ENCODE data around the gene LGI2. TPM values are rescaled to one million over a fixed set of nuclear protein-coding genes. Genes with fewer than 3 reads are reported as not detected.

The LGI2 gene
- total and polyA plus RNA-seq, 2 experiments from 2014 or later, result 0.63 to 8.0 TPM

GRCh38 chr4:24989327-24989726, 41.4 kb downstream of the LGI2 start:
- H3K79me2 ChIP-seq (replicated peaks; ENCODE audit: insufficient read depth), result no peaks in the 10 kb centered on the region
- no peak for TF ChIP-seq EZH2phosphoT487 (IDR thresholded peaks at IDR 0.05; ENCODE audit: unreplicated experiment)
- no peak for TF ChIP-seq ZNF114 (CRISPR knock-in tag; IDR thresholded peaks at IDR 0.05)
- TF ChIP-seq NANOG (IDR thresholded peaks at IDR 0.05; ENCODE audit: borderline replicate concordance), result no peak
- TF ChIP-seq, protein P1, sequence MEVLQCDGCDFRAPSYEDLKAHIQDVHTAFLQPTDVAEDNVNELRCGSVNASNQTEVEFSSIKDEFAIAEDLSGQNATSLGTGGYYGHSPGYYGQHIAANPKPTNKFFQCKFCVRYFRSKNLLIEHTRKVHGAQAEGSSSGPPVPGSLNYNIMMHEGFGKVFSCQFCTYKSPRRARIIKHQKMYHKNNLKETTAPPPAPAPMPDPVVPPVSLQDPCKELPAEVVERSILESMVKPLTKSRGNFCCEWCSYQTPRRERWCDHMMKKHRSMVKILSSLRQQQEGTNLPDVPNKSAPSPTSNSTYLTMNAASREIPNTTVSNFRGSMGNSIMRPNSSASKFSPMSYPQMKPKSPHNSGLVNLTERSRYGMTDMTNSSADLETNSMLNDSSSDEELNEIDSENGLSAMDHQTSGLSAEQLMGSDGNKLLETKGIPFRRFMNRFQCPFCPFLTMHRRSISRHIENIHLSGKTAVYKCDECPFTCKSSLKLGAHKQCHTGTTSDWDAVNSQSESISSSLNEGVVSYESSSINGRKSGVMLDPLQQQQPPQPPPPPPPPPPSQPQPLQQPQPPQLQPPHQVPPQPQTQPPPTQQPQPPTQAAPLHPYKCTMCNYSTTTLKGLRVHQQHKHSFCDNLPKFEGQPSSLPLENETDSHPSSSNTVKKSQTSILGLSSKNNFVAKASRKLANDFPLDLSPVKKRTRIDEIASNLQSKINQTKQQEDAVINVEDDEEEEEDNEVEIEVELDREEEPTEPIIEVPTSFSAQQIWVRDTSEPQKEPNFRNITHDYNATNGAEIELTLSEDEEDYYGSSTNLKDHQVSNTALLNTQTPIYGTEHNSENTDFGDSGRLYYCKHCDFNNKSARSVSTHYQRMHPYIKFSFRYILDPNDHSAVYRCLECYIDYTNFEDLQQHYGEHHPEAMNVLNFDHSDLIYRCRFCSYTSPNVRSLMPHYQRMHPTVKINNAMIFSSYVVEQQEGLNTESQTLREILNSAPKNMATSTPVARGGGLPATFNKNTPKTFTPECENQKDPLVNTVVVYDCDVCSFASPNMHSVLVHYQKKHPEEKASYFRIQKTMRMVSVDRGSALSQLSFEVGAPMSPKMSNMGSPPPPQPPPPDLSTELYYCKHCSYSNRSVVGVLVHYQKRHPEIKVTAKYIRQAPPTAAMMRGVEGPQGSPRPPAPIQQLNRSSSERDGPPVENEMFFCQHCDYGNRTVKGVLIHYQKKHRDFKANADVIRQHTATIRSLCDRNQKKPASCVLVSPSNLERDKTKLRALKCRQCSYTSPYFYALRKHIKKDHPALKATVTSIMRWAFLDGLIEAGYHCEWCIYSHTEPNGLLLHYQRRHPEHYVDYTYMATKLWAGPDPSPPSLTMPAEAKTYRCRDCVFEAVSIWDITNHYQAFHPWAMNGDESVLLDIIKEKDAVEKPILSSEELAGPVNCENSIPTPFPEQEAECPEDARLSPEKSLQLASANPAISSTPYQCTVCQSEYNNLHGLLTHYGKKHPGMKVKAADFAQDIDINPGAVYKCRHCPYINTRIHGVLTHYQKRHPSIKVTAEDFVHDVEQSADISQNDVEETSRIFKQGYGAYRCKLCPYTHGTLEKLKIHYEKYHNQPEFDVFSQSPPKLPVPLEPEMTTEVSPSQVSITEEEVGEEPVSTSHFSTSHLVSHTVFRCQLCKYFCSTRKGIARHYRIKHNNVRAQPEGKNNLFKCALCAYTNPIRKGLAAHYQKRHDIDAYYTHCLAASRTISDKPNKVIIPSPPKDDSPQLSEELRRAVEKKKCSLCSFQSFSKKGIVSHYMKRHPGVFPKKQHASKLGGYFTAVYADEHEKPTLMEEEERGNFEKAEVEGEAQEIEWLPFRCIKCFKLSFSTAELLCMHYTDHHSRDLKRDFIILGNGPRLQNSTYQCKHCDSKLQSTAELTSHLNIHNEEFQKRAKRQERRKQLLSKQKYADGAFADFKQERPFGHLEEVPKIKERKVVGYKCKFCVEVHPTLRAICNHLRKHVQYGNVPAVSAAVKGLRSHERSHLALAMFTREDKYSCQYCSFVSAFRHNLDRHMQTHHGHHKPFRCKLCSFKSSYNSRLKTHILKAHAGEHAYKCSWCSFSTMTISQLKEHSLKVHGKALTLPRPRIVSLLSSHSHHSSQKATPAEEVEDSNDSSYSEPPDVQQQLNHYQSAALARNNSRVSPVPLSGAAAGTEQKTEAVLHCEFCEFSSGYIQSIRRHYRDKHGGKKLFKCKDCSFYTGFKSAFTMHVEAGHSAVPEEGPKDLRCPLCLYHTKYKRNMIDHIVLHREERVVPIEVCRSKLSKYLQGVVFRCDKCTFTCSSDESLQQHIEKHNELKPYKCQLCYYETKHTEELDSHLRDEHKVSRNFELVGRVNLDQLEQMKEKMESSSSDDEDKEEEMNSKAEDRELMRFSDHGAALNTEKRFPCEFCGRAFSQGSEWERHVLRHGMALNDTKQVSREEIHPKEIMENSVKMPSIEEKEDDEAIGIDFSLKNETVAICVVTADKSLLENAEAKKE (CRISPR knock-in tag; IDR thresholded peaks at IDR 0.05), result no peak
- TF ChIP-seq STAT1 (IDR thresholded peaks at IDR 0.05; ENCODE audit: unreplicated experiment), result no peak
- no peak for TF ChIP-seq ETS1 (IDR thresholded peaks at IDR 0.05)
- TF ChIP-seq CREB1 (CRISPR knock-in tag; IDR thresholded peaks at IDR 0.05; ENCODE audit: low read depth), result no peak
- TF ChIP-seq JUNB (IDR thresholded peaks at IDR 0.05; ENCODE audit: unreplicated experiment), result no peak
- TF ChIP-seq, protein P2, sequence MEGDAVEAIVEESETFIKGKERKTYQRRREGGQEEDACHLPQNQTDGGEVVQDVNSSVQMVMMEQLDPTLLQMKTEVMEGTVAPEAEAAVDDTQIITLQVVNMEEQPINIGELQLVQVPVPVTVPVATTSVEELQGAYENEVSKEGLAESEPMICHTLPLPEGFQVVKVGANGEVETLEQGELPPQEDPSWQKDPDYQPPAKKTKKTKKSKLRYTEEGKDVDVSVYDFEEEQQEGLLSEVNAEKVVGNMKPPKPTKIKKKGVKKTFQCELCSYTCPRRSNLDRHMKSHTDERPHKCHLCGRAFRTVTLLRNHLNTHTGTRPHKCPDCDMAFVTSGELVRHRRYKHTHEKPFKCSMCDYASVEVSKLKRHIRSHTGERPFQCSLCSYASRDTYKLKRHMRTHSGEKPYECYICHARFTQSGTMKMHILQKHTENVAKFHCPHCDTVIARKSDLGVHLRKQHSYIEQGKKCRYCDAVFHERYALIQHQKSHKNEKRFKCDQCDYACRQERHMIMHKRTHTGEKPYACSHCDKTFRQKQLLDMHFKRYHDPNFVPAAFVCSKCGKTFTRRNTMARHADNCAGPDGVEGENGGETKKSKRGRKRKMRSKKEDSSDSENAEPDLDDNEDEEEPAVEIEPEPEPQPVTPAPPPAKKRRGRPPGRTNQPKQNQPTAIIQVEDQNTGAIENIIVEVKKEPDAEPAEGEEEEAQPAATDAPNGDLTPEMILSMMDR (conservative IDR thresholded peaks at IDR 0.05; ENCODE audit: low read depth in 2 of 2), result no peak
- TF ChIP-seq POLR2AphosphoS5 (IDR thresholded peaks at IDR 0.05; ENCODE audit: low read depth), result no peak
- no peak for TF ChIP-seq EZH2 (IDR thresholded peaks at IDR 0.05; ENCODE audit: low read depth, unreplicated experiment)
- TF ChIP-seq ZNF331 (CRISPR knock-in tag; IDR thresholded peaks at IDR 0.05; ENCODE audit: low read depth), result no peak
- TF ChIP-seq, protein P3, sequence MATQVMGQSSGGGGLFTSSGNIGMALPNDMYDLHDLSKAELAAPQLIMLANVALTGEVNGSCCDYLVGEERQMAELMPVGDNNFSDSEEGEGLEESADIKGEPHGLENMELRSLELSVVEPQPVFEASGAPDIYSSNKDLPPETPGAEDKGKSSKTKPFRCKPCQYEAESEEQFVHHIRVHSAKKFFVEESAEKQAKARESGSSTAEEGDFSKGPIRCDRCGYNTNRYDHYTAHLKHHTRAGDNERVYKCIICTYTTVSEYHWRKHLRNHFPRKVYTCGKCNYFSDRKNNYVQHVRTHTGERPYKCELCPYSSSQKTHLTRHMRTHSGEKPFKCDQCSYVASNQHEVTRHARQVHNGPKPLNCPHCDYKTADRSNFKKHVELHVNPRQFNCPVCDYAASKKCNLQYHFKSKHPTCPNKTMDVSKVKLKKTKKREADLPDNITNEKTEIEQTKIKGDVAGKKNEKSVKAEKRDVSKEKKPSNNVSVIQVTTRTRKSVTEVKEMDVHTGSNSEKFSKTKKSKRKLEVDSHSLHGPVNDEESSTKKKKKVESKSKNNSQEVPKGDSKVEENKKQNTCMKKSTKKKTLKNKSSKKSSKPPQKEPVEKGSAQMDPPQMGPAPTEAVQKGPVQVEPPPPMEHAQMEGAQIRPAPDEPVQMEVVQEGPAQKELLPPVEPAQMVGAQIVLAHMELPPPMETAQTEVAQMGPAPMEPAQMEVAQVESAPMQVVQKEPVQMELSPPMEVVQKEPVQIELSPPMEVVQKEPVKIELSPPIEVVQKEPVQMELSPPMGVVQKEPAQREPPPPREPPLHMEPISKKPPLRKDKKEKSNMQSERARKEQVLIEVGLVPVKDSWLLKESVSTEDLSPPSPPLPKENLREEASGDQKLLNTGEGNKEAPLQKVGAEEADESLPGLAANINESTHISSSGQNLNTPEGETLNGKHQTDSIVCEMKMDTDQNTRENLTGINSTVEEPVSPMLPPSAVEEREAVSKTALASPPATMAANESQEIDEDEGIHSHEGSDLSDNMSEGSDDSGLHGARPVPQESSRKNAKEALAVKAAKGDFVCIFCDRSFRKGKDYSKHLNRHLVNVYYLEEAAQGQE (IDR thresholded peaks at IDR 0.05; ENCODE audit: unreplicated experiment), result no peak
- no peaks in the 10 kb centered on the region for H3F3A ChIP-seq (replicated peaks; ENCODE audit: low read depth)
- no peak overlapping the region for H3K27ac ChIP-seq (ENCODE audit: low read depth)
- no peaks in the 10 kb centered on the region for H3K4me1 ChIP-seq (ENCODE audit: insufficient read depth)
- H3K4me3 ChIP-seq, result no peak overlapping the region
- DNase-seq (ENCODE audit: low spot score) (no peak), ATAC-seq (no peak)
- H3K27me3 ChIP-seq (ENCODE audit: insufficient read depth), result no peaks in the 10 kb centered on the region
- H3K36me3 ChIP-seq (ENCODE audit: insufficient read depth), result no peaks in the 10 kb centered on the region
- Mint-ChIP-seq H3K27ac (no peak overlapping the region), H3K27me3 (ENCODE audit: insufficient read depth, low read depth, poor library complexity) (no peaks in the 10 kb centered on the region), H3K36me3 (ENCODE audit: low read depth) (peaks cover 10% of the 10 kb centered on the region; the same call in 2 of the 3 replicates), H3K4me1 (peaks cover 9% of the 10 kb centered on the region), H3K4me3 (no peak overlapping the region), H3K9me3 (peaks cover 7% of the 10 kb centered on the region; the same call in 2 of the 3 replicates)
- H3K4me2 ChIP-seq, result peak overlapping the region; percentile 28; the same call in 1 of the 2 replicates
- H2AFZ ChIP-seq, result no peak overlapping the region
- no peaks in the 10 kb centered on the region for H3K9me2 ChIP-seq (ENCODE audit: insufficient read depth)
- H4K20me1 ChIP-seq (replicated peaks; ENCODE audit: insufficient read depth), result no peaks in the 10 kb centered on the region
